ENCODE results near the gene TTK.
"Not testable (repeated sequence)": the region's sequence is repeated elsewhere in the genome, so short reads cannot be mapped to it uniquely, and the experiment has no call there.

TTK gene

DNA sequence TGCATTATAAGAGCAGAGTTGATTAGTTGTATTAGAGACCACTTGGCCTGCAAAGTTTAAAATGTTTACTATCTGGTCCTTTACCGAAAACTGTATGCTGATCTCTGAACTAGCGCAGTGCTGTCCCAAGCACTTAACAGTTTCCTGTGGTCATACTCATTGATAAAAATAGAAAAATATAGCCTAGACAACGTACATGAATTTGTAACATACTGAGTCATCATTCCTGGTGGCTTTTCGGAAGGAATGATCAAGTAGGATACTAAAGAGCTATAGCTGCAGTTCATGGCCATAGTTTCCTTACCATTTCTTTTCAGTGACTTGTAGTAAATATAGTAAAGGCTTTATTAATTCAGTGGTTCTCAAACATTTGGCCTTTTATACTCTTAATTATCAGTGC is 18.4 kb downstream of the TTK start:
- no peak for DNase-seq

DNA sequence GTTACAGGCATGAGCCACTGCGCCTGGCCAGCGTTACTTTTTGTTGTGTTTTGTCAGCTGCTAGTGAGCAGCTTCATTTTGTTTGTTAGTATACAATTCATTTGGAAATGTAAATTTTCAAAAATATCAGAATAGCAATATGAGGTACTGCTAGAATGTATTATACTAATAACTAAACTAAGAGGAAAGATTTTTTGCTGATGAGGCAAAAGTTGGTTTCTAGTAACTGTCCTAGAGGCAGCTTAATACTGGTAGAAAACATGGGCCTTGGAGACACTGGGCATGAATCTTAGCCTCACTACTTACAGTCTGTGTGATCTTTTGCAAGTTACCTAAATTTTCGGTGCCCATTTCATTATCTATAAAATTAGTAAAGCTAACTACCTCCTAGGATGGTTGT is 24.1 kb downstream of the TTK start:
- DNase-seq, result no peak

DNA sequence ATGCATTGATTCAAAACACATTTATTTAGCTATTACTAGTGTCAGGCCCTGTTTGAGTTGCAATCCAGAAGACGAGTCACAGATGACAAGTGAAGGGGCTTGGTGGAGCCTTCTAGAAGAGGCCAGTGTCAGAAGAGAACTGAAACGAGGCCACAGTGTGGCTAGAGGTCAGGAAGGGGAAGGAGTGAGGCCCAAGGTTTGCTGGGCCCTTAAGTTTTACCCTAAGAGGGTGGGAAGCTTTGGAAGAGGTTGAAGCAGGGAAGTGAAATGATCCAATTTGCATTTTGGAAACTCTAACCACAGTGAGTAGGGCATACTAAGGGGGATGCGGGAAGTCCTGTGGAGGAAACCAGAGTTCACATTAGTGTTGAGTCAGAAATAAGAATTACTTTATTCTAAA is 25.0 kb downstream of the TTK start:
- DNase-seq, result no peak

DNA sequence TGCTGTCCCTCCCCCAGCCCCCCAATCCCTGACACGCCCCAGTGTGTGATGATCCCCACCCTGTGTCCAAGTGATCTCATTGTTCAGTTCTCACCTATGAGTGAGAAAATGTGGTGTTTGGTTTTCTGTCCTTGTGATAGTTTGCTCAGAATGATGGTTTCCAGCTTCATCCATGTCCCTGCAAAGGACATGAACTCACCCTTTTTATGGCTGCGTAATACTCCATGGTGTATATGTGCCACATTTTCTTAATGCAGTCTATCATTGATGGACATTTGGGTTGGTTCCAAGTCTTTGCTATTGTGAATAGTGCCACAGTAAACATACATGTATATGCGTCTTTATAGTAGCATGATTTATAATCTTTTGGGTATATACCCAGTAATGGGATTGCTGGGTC is 43.8 kb downstream of the TTK start:
- not testable (repeated sequence) for DNase-seq

DNA sequence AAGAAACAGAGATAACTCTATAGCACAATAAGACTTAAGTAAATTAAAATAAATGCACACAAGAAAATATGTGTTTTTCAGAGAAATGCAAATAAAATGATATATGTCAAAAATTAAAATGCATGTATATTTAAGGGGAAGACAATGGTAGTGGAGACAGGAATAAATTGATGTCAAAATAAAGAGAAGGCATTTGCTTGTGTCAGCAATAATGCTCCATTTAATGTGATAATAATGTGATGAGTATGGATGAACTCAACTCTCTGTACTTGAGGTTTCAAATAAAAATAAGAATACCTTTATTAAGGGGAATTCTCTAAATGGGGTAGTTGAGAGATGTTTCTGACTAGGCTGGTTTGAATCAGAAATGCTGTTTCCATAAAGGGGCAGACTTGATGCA is 56.3 kb downstream of the TTK start:
- no peak for DNase-seq

DNA sequence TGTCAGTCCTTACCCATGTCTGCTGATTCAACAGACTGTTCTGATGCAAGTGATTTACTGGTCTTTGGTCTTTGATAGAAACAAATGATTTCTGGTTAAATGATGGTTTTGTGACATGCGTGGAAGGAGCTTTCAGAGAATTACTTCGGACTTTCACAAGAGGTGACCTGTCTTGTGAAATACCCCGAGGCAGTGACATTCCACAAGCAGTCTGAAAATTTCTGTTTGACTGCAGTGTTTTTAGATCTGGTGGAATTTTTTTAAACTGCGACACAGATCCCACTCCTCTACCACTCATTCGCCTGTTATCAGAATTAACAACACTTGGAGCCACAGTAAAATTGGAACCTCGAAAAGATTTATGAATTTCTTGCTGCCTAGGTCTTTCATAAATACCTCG is 63.7 kb downstream of the TTK start:
- DNase-seq, result not testable (repeated sequence)

DNA sequence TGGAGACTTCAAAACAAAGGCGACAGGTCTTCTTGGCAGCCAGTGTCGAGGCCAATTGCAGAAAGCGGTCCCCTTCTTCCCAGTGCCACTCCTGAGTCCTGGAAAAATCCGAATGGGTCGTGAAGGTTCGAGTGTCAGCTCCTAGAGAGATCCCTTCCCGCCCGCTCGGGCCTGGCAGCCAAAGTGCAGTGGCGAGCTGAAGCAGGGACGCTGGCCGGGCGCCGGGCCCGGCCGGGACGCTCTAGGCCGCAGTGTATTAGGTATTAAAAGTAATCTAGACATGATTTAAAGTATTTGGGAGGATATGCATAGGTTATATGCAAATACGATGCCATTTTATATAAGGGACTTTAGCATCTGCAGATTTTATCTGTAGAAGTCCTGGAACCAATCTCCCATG is 66.0 kb downstream of the TTK start:
- not testable (repeated sequence) for DNase-seq

DNA sequence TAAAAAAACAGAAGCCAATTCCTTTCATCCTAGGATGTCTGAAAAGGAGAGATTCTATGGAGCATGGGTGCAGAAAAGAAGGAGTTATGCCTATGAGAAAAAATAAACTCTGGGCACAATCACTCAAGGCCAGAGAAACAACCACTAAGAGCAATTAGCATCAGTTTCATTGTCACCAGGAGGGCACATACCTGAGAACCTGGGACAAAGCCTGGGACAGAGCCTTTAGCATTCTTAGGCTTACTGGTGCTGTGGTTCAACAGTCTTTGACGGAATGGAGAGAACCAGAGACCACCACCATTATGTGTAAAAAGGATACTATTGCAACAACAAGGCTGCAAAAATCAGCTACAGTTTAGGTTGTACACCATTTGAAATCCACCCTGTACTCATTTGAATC is 72.6 kb downstream of the TTK start:
- no peak for DNase-seq

DNA sequence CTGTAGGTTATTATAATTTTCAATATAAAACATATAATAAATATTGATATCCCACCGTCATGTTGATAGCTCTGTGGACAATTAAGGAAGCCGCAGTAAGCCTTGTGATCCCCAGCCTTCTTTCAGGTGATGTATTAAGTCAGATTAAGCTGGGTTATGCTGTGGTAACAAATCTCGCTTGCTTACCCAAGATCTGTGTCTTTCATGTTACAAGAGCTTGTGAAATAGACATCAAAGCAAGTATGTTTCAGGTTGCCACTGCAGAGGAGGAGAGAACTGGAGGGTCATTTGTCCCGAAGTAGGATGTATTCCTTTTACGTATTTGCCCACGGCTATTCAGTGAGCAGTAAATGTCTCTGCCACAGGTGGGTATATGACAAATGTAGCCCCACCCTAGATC is 84.2 kb downstream of the TTK start:
- DNase-seq, result no peak

DNA sequence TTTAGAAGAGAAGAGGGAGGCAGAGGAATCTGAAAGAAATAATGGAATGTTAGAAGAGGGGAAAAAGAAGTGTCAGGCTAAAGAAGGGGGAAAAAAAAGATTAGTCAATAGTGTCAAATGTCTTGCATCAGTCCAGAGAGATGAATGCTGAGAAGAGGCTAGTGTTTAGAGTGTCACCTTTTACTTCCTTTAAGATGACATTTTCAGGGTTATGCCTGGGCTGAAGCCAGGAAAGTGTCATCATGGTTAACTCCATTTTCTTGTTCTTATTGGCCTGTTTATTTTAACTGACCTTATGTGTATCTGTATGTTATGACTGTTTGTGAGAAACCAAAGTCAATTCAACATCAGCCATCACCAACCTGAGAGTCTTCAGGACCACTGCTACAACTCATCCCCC is 87.1 kb downstream of the TTK start:
- DNase-seq, result no peak

All from DMS53 (cell line).